Measurements from ENCODE around the gene PHOX2A.
"Not testable (repeated sequence)": the region's sequence is repeated elsewhere in the genome, so short reads cannot be mapped to it uniquely, and the experiment has no call there.

Gene PHOX2A

GRCh38 chr11:72244060-72244360 lies at the start of gene PHOX2A:
PHOX2A (minus strand) TSS chr11:72244176; CDS start chr11:72244004, 172 bp downstream.
- DNase-seq, result no peak

GRCh38 chr11:72293391-72293790 lies 49.4 kb upstream of the PHOX2A start:
- no peak for DNase-seq

GRCh38 chr11:72292106-72292785 lies 48.3 kb upstream of the PHOX2A start:
- no peak for DNase-seq

- DNase-seq, result not testable (repeated sequence)
Observed at GRCh38 chr11:72290741-72291140, 46.8 kb upstream of the PHOX2A start.

GRCh38 chr11:72287293-72287692 lies 43.3 kb upstream of the PHOX2A start:
- no peak for DNase-seq

DNA sequence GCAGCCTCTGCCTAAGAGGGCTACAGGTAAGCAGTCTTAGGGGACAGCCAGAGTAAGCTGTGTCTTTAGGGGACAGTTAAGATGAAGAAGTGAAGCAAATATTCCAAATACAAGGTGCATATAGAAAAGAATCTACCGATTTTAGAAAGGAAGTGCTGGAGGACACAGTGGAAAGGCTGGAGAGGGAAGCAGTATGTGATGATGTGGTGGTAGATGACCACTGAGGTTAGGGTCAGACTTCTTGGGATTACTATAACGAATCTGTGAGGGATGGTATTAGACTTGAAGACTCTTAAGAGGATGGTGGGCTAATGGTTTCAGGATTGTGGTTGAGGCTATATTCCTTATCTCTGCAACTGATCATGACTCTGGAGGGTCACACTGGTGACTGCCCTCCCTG lies 40.0 kb upstream of the PHOX2A start:
- DNase-seq, result no peak

DNA sequence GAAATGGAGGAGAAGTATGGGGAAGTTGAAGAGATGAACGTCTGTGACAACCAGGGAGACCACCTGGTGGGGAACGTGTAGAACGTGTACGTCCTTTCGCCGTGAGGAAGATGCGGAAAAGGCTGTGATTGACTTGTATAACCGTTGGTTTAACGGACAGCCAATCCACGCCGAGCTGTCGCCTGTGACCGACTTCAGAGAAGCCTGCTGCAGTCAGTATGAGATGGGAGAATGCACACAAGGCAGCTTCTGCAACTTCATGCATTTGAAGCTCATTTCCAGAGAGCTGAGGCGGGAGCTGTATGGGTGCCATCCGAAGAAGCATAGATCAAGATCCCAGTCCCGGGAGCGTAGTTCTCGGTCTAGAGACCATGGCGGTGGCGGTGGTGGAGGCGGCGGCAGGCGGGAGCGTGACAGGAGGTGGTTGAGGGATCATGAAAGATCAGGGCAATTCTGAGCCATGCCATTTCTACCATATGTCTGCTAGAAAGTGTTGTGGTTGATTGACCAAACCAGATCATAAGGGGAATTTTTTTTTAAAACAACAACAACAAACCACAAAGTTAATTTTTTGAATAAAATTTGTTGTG lies 36.8 kb upstream of the PHOX2A start:
- no peak for DNase-seq

DNA sequence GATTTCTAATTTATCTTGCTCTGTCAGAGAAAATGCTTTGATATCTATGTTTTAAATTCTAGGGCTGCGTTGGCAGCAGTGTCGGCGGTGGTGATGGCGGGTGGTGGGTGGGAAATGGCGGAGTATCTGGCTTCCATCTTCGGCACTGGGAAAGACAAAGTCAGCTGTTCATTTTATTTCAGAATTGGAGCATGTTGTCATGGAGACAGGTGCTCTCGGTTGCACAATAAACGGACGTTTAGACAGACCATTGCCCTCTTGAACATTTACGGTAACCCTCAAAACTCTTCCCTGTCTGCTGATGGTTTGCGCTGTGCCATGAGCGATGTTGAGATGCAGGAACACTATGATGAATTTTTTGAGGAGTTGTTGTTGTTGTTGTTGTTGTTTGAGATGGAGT lies 36.1 kb upstream of the PHOX2A start:
- no peak for DNase-seq

DNA sequence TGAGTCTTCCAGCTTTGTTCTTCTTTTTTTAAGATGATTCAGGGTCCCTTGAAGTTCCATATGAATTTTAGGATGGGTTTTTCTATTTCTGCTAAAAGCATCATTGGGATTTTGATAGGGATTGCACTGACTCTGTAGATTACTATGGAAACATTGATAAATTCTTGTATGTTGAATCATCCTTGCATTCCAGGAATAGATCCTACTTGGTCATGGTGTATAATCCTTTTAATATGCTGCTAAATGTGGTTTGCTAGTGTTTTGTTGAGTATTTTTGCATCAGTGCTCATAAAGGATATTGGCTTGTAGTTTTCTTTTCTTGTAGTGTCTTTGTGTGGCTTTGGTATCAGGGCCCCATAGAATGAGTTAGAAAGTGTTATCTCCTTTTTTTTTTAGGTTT lies 34.9 kb upstream of the PHOX2A start:
- no peak for DNase-seq

DNA sequence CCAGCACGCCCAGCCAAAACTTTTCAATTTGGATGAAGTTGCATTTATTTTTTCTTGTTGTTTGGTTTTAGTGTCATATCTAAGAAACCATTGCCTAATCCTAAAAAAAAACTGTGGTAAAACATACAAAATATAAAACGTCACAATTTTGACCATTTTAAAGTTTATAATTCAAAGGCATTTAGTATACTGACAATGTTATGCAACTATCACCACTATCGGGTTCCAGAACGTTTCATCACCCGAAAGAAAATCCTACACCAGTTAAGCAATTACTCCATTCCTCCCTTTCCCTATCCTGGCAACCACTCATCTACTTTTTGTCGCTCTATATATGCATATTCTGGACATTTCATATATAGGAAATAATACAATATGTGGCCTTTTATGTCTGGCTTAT lies 30.5 kb upstream of the PHOX2A start:
- DNase-seq, result no peak

DNA sequence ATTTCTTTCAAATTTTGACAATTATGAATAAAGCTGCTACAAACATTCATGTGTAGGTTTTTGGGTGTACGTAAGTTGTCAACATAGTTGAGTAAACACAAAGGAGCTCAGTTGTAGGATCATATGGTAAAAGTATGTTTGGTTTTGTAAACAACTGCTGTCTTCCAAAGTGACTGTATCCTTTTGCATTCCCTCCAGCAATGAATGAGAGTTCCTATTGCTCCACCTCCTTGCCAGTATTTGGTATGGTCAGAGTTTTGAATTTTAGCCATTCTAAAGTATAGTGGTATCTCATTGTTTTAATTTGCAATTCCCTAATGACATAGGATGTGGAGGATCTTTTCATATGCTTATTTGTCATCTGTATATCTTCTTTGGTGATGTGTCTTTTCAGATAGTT lies 28.0 kb upstream of the PHOX2A start:
- DNase-seq, result no peak

GRCh38 chr11:72267956-72268617 lies 24.1 kb upstream of the PHOX2A start:
- DNase-seq, result no peak

DNA sequence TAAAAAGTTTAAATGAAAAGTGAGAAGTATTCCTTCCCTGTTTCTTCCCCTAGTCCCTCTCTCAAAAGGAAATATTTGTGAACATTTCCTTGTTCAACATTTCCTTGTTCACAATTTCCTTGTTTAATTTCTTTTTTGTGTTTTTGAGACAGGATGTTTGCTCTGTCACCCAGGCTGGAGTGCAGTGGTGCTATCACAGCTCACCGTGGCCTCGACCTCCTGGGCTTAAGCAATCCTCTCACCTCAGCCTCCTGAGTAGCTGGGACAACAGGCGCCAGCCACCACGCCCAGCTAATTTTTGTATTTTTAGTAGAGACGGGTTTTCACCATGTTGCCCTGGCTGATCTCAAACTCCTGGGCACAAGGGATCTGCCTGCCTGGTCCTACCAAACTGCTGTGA lies 23.0 kb upstream of the PHOX2A start:
- DNase-seq, result not testable (repeated sequence)

- DNase-seq, result peak; percentile 32
Observed at GRCh38 chr11:72265951-72266350, 22.0 kb upstream of the PHOX2A start.

DNA sequence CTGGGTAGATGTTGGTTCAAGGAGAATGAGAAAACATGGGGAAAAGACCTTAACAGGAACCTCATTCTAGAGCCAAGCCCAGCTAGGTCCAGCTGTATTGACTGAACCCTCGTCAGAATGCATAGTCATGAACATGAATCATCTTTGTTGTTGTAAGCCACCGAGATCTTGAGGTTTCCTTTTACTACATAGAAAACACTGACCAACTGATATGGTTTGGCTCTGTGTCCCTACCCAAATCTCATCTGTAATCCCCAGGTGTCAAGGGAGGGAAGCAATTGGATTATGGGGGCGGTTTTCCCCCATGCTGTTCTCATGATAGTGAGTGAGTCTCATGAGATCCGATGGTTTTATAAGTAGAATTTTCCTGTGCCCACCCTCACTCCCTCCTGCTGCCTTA lies 19.4 kb upstream of the PHOX2A start:
- DNase-seq, result no peak

DNA sequence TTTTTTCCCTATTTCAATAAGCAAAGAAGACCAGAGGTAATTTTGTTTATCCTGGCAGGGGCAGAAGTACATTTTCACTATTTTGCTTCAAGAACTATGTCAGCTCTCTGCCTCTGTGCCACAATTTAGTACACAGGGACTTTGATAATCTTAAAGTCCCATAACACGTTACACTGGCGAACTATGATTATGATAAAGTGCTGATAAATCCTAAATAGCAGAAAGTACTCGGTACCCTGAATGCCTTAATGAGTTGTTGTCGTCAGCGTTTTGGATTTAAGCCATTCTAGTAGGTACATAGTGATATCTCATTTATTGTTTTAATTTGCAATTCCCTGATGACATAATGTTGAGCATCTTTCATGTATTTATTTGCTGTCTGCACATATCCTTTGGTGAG lies 16.6 kb upstream of the PHOX2A start:
- DNase-seq, result no peak

GRCh38 chr11:72259490-72259889 lies 15.5 kb upstream of the PHOX2A start:
- no peak for DNase-seq

GRCh38 chr11:72257570-72257969 lies 13.6 kb upstream of the PHOX2A start:
- no peak for DNase-seq

- no peak for DNase-seq
Observed at GRCh38 chr11:72254299-72254993, 10.5 kb upstream of the PHOX2A start.

DNA sequence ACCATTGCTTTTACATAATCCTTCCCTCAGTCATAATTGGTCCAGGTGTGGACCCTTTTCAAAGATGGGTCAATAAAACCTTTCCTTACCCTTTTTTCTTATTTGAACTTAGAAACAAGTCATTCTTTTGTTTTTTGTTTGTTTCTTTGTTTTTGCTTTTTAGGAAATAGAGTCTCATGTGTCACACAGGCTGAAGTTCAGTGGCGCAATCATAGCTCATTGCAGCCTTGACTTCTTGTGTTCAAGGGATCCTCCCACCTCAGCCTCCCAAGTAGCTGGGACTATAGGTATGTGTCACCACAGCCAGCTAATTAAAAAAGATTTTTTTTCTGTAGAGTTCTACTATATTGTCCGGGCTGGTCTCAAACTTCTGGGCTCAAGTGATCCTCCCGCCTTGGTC lies 9.4 kb upstream of the PHOX2A start:
- DNase-seq, result no peak

DNA sequence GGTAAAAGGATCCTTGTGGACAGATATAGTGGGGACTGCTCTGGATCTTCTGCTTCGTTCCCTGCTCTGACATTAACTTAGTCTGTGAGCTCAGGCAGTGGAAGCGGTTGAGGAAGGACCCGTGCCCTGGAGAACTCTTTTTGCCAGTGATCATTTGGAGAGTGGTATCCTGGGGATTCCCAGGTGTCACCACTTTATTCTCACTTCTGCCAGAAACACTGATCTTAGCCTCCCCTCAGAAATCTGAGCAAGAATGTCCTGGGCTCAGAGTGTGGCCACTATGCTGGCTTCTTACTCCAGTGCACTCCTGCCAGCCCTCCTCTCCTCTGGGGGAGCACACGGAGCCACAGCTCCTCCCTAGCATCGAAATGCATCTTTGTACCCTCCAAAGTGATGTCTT lies 7.6 kb upstream of the PHOX2A start:
- DNase-seq, result no peak

GRCh38 chr11:72250661-72251464 lies 6.9 kb upstream of the PHOX2A start:
- DNase-seq, result no peak

GRCh38 chr11:72249961-72250360 lies 6.0 kb upstream of the PHOX2A start:
- no peak for DNase-seq
